RWPE1 (cell line): ENCODE measurements around the gene REEP1.

ENCODE experiments used
- CTCF ChIA-PET: fragments of 350-600 bp; sonication (Branson Sonifier 250); formaldehyde crosslinking; extraction: SDS; loops from one replicate; lab custom pipeline; 2021; lab: Yijun Ruan, JAX
- POLR2A ChIA-PET: fragments of 400-600 bp; formaldehyde crosslinking; extraction: SDS; loops from one replicate; lab custom pipeline; 2020; ENCODE audit warnings: antibody characterized with exemption; ENCODE audit not compliant: low non-redundant PET; lab: Yijun Ruan, JAX
- DNase-seq: peaks from one replicate; pipeline ENCODE4 v3.0.0; 2012; ENCODE audit warnings: low spot score
- H3K27ac ChIP-seq: fragments of 450-650 bp; 2 replicates; pipeline ENCODE4 v1.5.1; 2017
- CTCF ChIP-seq: fragments of 450-650 bp; conservative IDR thresholded peaks from 2 replicates; pipeline ENCODE4 v1.5.1; 2017; ENCODE audit warnings: low read depth, mild to moderate bottlenecking

The REEP1 gene

GRCh38 chr2:86186431-86186830, 151.0 kb downstream of the REEP1 start:
- TF ChIP-seq CTCF: no peak
- DNase-seq: no peak
- no peak overlapping the region for H3K27ac ChIP-seq
- ChIA-PET POLR2A (interaction anchor here (0.8 kb wide), 1 partner anchor 8 kb away, joined by 3 read pairs; the partner anchor contains the start of gene IMMT), CTCF (no interaction called here)

- no peak for TF ChIP-seq CTCF
- no peak for DNase-seq
- CTCF ChIA-PET: no interaction called here
- H3K27ac ChIP-seq: no peak overlapping the region
- POLR2A ChIA-PET: interaction anchor here (0.8 kb wide), 1 partner anchor 9 kb away, joined by 3 read pairs; the partner anchor contains the start of gene IMMT
These were observed 151.8 kb downstream of the REEP1 start for GRCh38 chr2:86185517-86186212.

- DNase-seq: no peak
- CTCF ChIA-PET: no interaction called here
- H3K27ac ChIP-seq: no peak overlapping the region
- POLR2A ChIA-PET: no interaction called here
- no peak for TF ChIP-seq CTCF
These were observed 160.8 kb downstream of the REEP1 start for GRCh38 chr2:86176597-86176996.

- ChIA-PET POLR2A (no interaction called here), CTCF (interaction anchor here (0.6 kb wide), 1 partner anchor 73 kb away, joined by 3 read pairs; no protein-coding TSS in a partner anchor)
- no peak for TF ChIP-seq CTCF
These were observed 161.6 kb downstream of the REEP1 start for GRCh38 chr2:86175828-86176227.

GRCh38 chr2:86174445-86174844, 163.0 kb downstream of the REEP1 start:
- CTCF ChIA-PET: no interaction called here

More at GRCh38 chr2:86175828-86176227, 161.6 kb downstream of the REEP1 start:
- H3K27ac ChIP-seq: no peak overlapping the region
- no peak for DNase-seq

GRCh38 chr2:86172610-86173009, 164.8 kb downstream of the REEP1 start:
- TF ChIP-seq CTCF: no peak
- H3K27ac ChIP-seq: no peak overlapping the region
- DNase-seq: no peak
- CTCF ChIA-PET: no interaction called here
- POLR2A ChIA-PET: interaction anchor here (0.7 kb wide), 1 partner anchor 269 kb away, joined by 3 read pairs; no protein-coding TSS in a partner anchor

More at GRCh38 chr2:86174445-86174844, 163.0 kb downstream of the REEP1 start:
- POLR2A ChIA-PET: no interaction called here
- H3K27ac ChIP-seq: no peak overlapping the region
- no peak for TF ChIP-seq CTCF
- no peak for DNase-seq
